Astrocyte (in vitro differentiated cells and primary cell): ENCODE results near the gene WASF2. TPM values are rescaled to one million over a fixed set of nuclear protein-coding genes. Genes with fewer than 3 reads are reported as not detected.
"Not testable (repeated sequence)": the region's sequence is repeated elsewhere in the genome, so short reads cannot be mapped to it uniquely, and the experiment has no call there.

ENCODE experiments used
- DNase-seq: peaks from one replicate; pipeline ENCODE4 v3.0.0-alpha.2; 2010; ENCODE audit warnings: low read depth
- FAIRE-seq: peaks from 2 replicates; lab custom pipeline; 2011; peaks lifted over from hg19 to GRCh38; lab: Jason Lieb, UNC
- H2AFZ ChIP-seq: 2 replicates; pipeline ENCODE4 v1.6.0; 2012; ENCODE audit warnings: low read depth, low read length, inconsistent platforms
- H3K27ac ChIP-seq: 2 replicates; pipeline ENCODE4 v1.5.1; 2011; ENCODE audit warnings: low read depth, low read length, inconsistent platforms
- H3K27me3 ChIP-seq: 2 replicates; pipeline ENCODE4 v1.6.0; 2011; ENCODE audit warnings: low read length, inconsistent platforms; ENCODE audit not compliant: insufficient read depth
- H3K36me3 ChIP-seq: 2 replicates; pipeline ENCODE4 v1.5.1; 2011; ENCODE audit warnings: low read length, inconsistent platforms; ENCODE audit not compliant: insufficient read depth
- H3K4me1 ChIP-seq: 2 replicates; pipeline ENCODE4 v1.5.1; 2011; ENCODE audit warnings: low read length, inconsistent platforms; ENCODE audit not compliant: insufficient read depth
- H3K4me2 ChIP-seq: 2 replicates; pipeline ENCODE4 v1.6.0; 2012; ENCODE audit warnings: low read length, inconsistent platforms
- H3K4me3 ChIP-seq: 2 replicates; pipeline ENCODE4 v1.5.1; 2011; ENCODE audit warnings: low read depth, mild to moderate bottlenecking, low read length, inconsistent platforms; ENCODE audit not compliant: insufficient read depth
- H3K79me2 ChIP-seq: 2 replicates; pipeline ENCODE4 v1.6.0; 2012; ENCODE audit warnings: mild to moderate bottlenecking, low read length, inconsistent platforms; ENCODE audit not compliant: insufficient read depth
- H3K9ac ChIP-seq: 2 replicates; pipeline ENCODE4 v1.6.0; 2012; ENCODE audit warnings: mild to moderate bottlenecking, low read length, inconsistent platforms
- H3K9me3 ChIP-seq: 2 replicates; pipeline ENCODE4 v1.5.1; 2012; ENCODE audit warnings: low read depth, mild to moderate bottlenecking, low read length, inconsistent platforms; ENCODE audit not compliant: insufficient read depth
- H4K20me1 ChIP-seq: 2 replicates; pipeline ENCODE4 v1.6.0; 2012; ENCODE audit warnings: low read length, inconsistent platforms; ENCODE audit not compliant: insufficient read depth
- H3K27ac Mint-ChIP-seq: one replicate; pipeline ENCODE4 v1.8.0; 2021; ENCODE audit warnings: mild to moderate bottlenecking, mixed read lengths; ENCODE audit not compliant: unreplicated experiment
- H3K27me3 Mint-ChIP-seq: one replicate; pipeline ENCODE4 v1.8.0; 2021; ENCODE audit warnings: low read depth, mixed read lengths; ENCODE audit not compliant: unreplicated experiment
- H3K36me3 Mint-ChIP-seq: one replicate; pipeline ENCODE4 v1.8.0; 2021; ENCODE audit warnings: low read depth, mixed read lengths; ENCODE audit not compliant: unreplicated experiment
- H3K4me1 Mint-ChIP-seq: one replicate; pipeline ENCODE4 v1.8.0; 2021; ENCODE audit warnings: low read depth, mixed read lengths; ENCODE audit not compliant: unreplicated experiment
- H3K4me3 Mint-ChIP-seq: one replicate; pipeline ENCODE4 v1.8.0; 2021; ENCODE audit warnings: mild to moderate bottlenecking, moderate library complexity, mixed read lengths; ENCODE audit not compliant: unreplicated experiment
- H3K9me3 Mint-ChIP-seq: one replicate; pipeline ENCODE4 v1.8.0; 2021; ENCODE audit warnings: mild to moderate bottlenecking, mixed read lengths; ENCODE audit not compliant: unreplicated experiment
- EZH2 ChIP-seq: IDR thresholded peaks from 2 replicates; pipeline ENCODE4 v1.6.1; 2012; ENCODE audit warnings: mild to moderate bottlenecking, low read length, inconsistent platforms; ENCODE audit not compliant: insufficient read depth
- total RNA-seq: library from RNA; stranded (reverse); gene quantifications from 2 replicates; pipeline ENCODE4 v1.2.1, GENCODE V29; 2021
- TF ChIP-seq, protein P1 (sequence below): IDR thresholded peaks from 2 replicates; pipeline ENCODE4 v1.5.1; 2011; ENCODE audit warnings: low read depth, mild to moderate bottlenecking, inconsistent platforms, low read length, moderate library complexity; ENCODE audit not compliant: insufficient read depth

Gene WASF2
- total RNA-seq, 1 donor from 2014 or later = 86.9 TPM

DNA sequence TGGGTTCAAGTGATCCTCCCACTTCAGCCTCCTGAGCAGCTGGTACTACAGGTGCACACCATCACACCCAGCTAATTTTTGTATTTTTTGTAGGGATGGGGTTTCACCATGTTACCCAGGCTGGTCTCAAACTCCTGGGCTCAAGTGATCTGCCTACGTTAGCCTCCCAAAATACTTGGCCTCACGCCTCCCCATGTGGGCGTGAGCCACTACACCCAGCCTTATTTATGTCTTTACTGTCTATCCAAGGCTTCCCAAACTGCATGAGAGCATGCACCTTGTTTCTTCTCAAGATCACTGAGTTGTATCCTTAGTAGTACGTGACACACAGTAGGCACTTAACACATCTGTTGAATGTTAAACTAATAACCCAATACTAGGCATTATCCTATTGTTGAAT, 14.2 kb downstream of the WASF2 start:
- Histone ChIP-seq H3K4me2 (no peak overlapping the region), H3K9me3 (no peaks in the 10 kb centered on the region), H4K20me1 (peaks cover 79% of the 10 kb centered on the region), H3K79me2 (peaks cover 95% of the 10 kb centered on the region), H3K4me3 (no peak overlapping the region), H3K36me3 (no peaks in the 10 kb centered on the region), H3K27ac (no peak overlapping the region), H3K9ac (no peak overlapping the region), H2AFZ (no peak overlapping the region), H3K27me3 (no peaks in the 10 kb centered on the region), H3K4me1 (no peaks in the 10 kb centered on the region)
- H3K36me3 Mint-ChIP-seq = peaks cover 11% of the 10 kb centered on the region
- no peak for TF ChIP-seq EZH2
- TF ChIP-seq, protein P1, sequence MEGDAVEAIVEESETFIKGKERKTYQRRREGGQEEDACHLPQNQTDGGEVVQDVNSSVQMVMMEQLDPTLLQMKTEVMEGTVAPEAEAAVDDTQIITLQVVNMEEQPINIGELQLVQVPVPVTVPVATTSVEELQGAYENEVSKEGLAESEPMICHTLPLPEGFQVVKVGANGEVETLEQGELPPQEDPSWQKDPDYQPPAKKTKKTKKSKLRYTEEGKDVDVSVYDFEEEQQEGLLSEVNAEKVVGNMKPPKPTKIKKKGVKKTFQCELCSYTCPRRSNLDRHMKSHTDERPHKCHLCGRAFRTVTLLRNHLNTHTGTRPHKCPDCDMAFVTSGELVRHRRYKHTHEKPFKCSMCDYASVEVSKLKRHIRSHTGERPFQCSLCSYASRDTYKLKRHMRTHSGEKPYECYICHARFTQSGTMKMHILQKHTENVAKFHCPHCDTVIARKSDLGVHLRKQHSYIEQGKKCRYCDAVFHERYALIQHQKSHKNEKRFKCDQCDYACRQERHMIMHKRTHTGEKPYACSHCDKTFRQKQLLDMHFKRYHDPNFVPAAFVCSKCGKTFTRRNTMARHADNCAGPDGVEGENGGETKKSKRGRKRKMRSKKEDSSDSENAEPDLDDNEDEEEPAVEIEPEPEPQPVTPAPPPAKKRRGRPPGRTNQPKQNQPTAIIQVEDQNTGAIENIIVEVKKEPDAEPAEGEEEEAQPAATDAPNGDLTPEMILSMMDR = no peak
- peaks cover 2% of the 10 kb centered on the region for H3K4me1 Mint-ChIP-seq
- H3K4me3 Mint-ChIP-seq = no peak overlapping the region
- no peaks in the 10 kb centered on the region for H3K9me3 Mint-ChIP-seq
- FAIRE-seq (no peak), DNase-seq (no peak)
- H3K27me3 Mint-ChIP-seq = no peaks in the 10 kb centered on the region
- no peak overlapping the region for H3K27ac Mint-ChIP-seq

DNA sequence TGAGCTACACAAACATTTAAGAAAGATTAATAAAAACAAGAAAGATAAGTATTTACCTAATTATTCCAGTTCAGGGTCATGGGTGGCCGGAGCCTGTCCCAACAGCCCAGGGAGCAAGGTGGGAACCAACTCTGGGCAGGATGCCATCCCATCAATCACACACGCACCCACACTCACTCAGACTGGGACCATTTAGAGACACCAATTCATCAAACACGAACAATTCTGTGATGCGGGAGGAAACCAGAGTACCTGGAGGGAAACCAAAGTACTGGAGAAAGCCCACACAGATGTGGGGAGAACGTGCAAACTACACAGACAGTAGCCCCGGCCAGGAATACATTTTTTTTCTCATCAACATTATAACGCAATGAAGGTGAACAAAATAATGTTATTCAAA, 16.2 kb downstream of the WASF2 start:
- H3K9ac ChIP-seq = no peak overlapping the region
- no peak overlapping the region for H3K4me2 ChIP-seq
- H4K20me1 ChIP-seq = peaks cover 86% of the 10 kb centered on the region
- TF ChIP-seq, protein P1 = no peak
- no peak for TF ChIP-seq EZH2
- H3K4me3 Mint-ChIP-seq = no peak overlapping the region
- H2AFZ ChIP-seq = no peak overlapping the region
- H3K27me3 Mint-ChIP-seq = no peaks in the 10 kb centered on the region
- H3K4me3 ChIP-seq = no peak overlapping the region
- no peaks in the 10 kb centered on the region for H3K9me3 Mint-ChIP-seq
- no peaks in the 10 kb centered on the region for H3K27me3 ChIP-seq
- H3K27ac ChIP-seq = no peak overlapping the region
- no peaks in the 10 kb centered on the region for H3K4me1 ChIP-seq
- H3K4me1 Mint-ChIP-seq = peaks cover 5% of the 10 kb centered on the region
- H3K27ac Mint-ChIP-seq = peak overlapping the region; percentile 69
- H3K36me3 Mint-ChIP-seq = peaks cover 11% of the 10 kb centered on the region
- FAIRE-seq (no peak), DNase-seq (no peak)
- peaks cover 95% of the 10 kb centered on the region for H3K79me2 ChIP-seq
- H3K9me3 ChIP-seq = no peaks in the 10 kb centered on the region
- no peaks in the 10 kb centered on the region for H3K36me3 ChIP-seq

DNA sequence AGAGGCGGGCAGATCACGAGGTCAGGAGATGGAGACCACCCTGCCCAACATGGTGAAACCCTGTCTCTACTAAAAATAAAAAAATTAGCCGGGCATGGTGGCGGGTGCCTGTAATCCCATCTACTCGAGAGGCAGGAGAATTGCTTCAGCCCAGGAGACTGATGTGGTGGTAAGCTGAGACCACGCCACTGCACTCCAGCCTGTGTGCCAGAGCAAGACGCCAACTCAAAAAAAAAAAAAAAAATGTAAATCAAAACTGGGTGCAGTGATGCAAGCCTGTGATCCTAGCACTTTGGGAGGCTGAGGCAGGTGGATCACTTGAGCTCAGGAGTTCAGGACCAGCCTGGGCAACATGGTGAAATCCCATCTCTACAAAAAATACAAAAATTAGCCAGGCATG, 17.9 kb downstream of the WASF2 start:
- not testable (repeated sequence) for H3K4me3 Mint-ChIP-seq
- H3K79me2 ChIP-seq = peaks cover 96% of the 10 kb centered on the region

More for the DNA sequence above, 17.9 kb downstream of the WASF2 start:
- peaks cover 85% of the 10 kb centered on the region for H4K20me1 ChIP-seq
- not testable (repeated sequence) for FAIRE-seq, H3K9me3 ChIP-seq, H3K9me3 Mint-ChIP-seq, H2AFZ ChIP-seq, H3K4me1 ChIP-seq, H3K27ac Mint-ChIP-seq, H3K9ac ChIP-seq, DNase-seq, H3K27me3 ChIP-seq, H3K4me3 ChIP-seq, H3K4me2 ChIP-seq, H3K27ac ChIP-seq, H3K36me3 ChIP-seq, H3K4me1 Mint-ChIP-seq, H3K36me3 Mint-ChIP-seq, H3K27me3 Mint-ChIP-seq
